Epithelial cell of proximal tubule (primary cell): Measurements from ENCODE around the gene ARHGEF7. TPM values are rescaled to one million over a fixed set of nuclear protein-coding genes. Genes with fewer than 3 reads are reported as not detected.

Source experiments
- DNase-seq: peaks from one replicate; pipeline ENCODE4 v3.0.0-alpha.2; 2011; ENCODE audit warnings: low read depth
- H3K4me3 ChIP-seq: 2 replicates; pipeline ENCODE4 v1.5.1; 2011; ENCODE audit warnings: low read depth, mild to moderate bottlenecking, low read length
- CTCF ChIP-seq: conservative IDR thresholded peaks from 2 replicates; pipeline ENCODE4 v1.5.1; 2012; ENCODE audit warnings: low read depth, mild to moderate bottlenecking, low read length
- total RNA-seq: library from RNA; depleted of rRNA; stranded (reverse); fragments of >200 nt; gene quantifications from 2 replicates; pipeline ENCODE4 v1.2.3, GENCODE V29; 2015

Gene ARHGEF7
- total RNA-seq, 1 donor from 2014 or later, result 21.9 TPM

- TF ChIP-seq CTCF, result no peak
- DNase-seq, result no peak
- H3K4me3 ChIP-seq, result no peak within 1 kb of the TSS
These were observed 205.1 kb downstream of the ARHGEF7 start, which contains the start of gene TEX29 for GRCh38 chr13:111319998-111320911. Gene TEX29, plus strand, starts transcription at chr13:111320642. Its CDS starts 249 bp downstream, at chr13:111320891.

GRCh38 chr13:111322001-111322915 is 207.1 kb downstream of the ARHGEF7 start:
- TF ChIP-seq CTCF, result no peak
- no peak overlapping the region for H3K4me3 ChIP-seq
- no peak for DNase-seq

GRCh38 chr13:111322916-111323331 is 207.8 kb downstream of the ARHGEF7 start:
- H3K4me3 ChIP-seq, result no peak overlapping the region
- TF ChIP-seq CTCF, result no peak
- DNase-seq, result no peak

GRCh38 chr13:111323549-111323948 is 208.4 kb downstream of the ARHGEF7 start:
- no peak overlapping the region for H3K4me3 ChIP-seq
- TF ChIP-seq CTCF, result no peak

GRCh38 chr13:111323950-111324651 is 209.0 kb downstream of the ARHGEF7 start:
- H3K4me3 ChIP-seq, result no peak overlapping the region
- no peak for TF ChIP-seq CTCF
- DNase-seq, result no peak

More at GRCh38 chr13:111323549-111323948, 208.4 kb downstream of the ARHGEF7 start:
- DNase-seq, result no peak

GRCh38 chr13:111324736-111325135 is 209.6 kb downstream of the ARHGEF7 start:
- no peak for DNase-seq

More at GRCh38 chr13:111324736-111325135, 209.6 kb downstream of the ARHGEF7 start:
- TF ChIP-seq CTCF, result no peak
- H3K4me3 ChIP-seq, result no peak overlapping the region
